ENCODE results near the gene ZFYVE21. TPM values are rescaled to one million over a fixed set of nuclear protein-coding genes. Genes with fewer than 3 reads are reported as not detected.

ZFYVE21 gene
- total RNA-seq, 1 experiment from 2014 or later = 22.1 TPM

- in situ Hi-C loops (cut with HindIII; ENCODE audit: low pct_unique_long_range_greater_than_20kb, low sequenced_read_pairs) = no loop called here
- DNase-seq (ENCODE audit: low read depth, low spot score) = no peak
Observed at GRCh38 chr14:103713304-103714062, 2.1 kb upstream of the ZFYVE21 start.

GRCh38 chr14:103714063-103714724, 1.4 kb upstream of the ZFYVE21 start:
- DNase-seq (ENCODE audit: low read depth, low spot score) = no peak
- in situ Hi-C loops (cut with HindIII; ENCODE audit: low pct_unique_long_range_greater_than_20kb, low sequenced_read_pairs) = no loop called here

GRCh38 chr14:103716091-103716801, 636 bp downstream of the ZFYVE21 start:
- in situ Hi-C loops (cut with HindIII; ENCODE audit: low pct_unique_long_range_greater_than_20kb, low sequenced_read_pairs) = no loop called here
- DNase-seq (ENCODE audit: low read depth, low spot score) = no peak

GRCh38 chr14:103716899-103717411, 1.3 kb downstream of the ZFYVE21 start:
- DNase-seq (ENCODE audit: low read depth, low spot score) = no peak
- in situ Hi-C loops (cut with HindIII; ENCODE audit: low pct_unique_long_range_greater_than_20kb, low sequenced_read_pairs) = no loop called here

GRCh38 chr14:103718572-103718971, 3.0 kb downstream of the ZFYVE21 start:
- no peak for DNase-seq (ENCODE audit: low read depth, low spot score)
- in situ Hi-C loops (cut with HindIII; ENCODE audit: low pct_unique_long_range_greater_than_20kb, low sequenced_read_pairs) = no loop called here

GRCh38 chr14:103719751-103720150, 4.1 kb downstream of the ZFYVE21 start:
- no peak for DNase-seq (ENCODE audit: low read depth, low spot score)
- in situ Hi-C loops (cut with HindIII; ENCODE audit: low pct_unique_long_range_greater_than_20kb, low sequenced_read_pairs) = no loop called here

- DNase-seq (ENCODE audit: low read depth, low spot score) = no peak
Observed at GRCh38 chr14:103721334-103722120, 5.9 kb downstream of the ZFYVE21 start.

GRCh38 chr14:103723748-103724081, 8.1 kb downstream of the ZFYVE21 start:
- in situ Hi-C loops (cut with HindIII; ENCODE audit: low pct_unique_long_range_greater_than_20kb, low sequenced_read_pairs) = no loop called here
- DNase-seq (ENCODE audit: low read depth, low spot score) = no peak

More at GRCh38 chr14:103721334-103722120, 5.9 kb downstream of the ZFYVE21 start:
- in situ Hi-C loops (cut with HindIII; ENCODE audit: low pct_unique_long_range_greater_than_20kb, low sequenced_read_pairs) = no loop called here

GRCh38 chr14:103724116-103724515, 8.5 kb downstream of the ZFYVE21 start:
- no peak for DNase-seq (ENCODE audit: low read depth, low spot score)
- in situ Hi-C loops (cut with HindIII; ENCODE audit: low pct_unique_long_range_greater_than_20kb, low sequenced_read_pairs) = no loop called here

- in situ Hi-C loops (cut with HindIII; ENCODE audit: low pct_unique_long_range_greater_than_20kb, low sequenced_read_pairs) = no loop called here
- DNase-seq (ENCODE audit: low read depth, low spot score) = no peak
Observed at GRCh38 chr14:103725001-103725682, 9.5 kb downstream of the ZFYVE21 start.

- in situ Hi-C loops (cut with HindIII; ENCODE audit: low pct_unique_long_range_greater_than_20kb, low sequenced_read_pairs) = no loop called here
- no peak for DNase-seq (ENCODE audit: low read depth, low spot score)
Observed at GRCh38 chr14:103725739-103726395, 10.3 kb downstream of the ZFYVE21 start.

GRCh38 chr14:103726474-103726873, 10.9 kb downstream of the ZFYVE21 start:
- DNase-seq (ENCODE audit: low read depth, low spot score) = no peak
- in situ Hi-C loops (cut with HindIII; ENCODE audit: low pct_unique_long_range_greater_than_20kb, low sequenced_read_pairs) = no loop called here

- in situ Hi-C loops (cut with HindIII; ENCODE audit: low pct_unique_long_range_greater_than_20kb, low sequenced_read_pairs) = no loop called here
- no peak for DNase-seq (ENCODE audit: low read depth, low spot score)
Observed at GRCh38 chr14:103727313-103727980, 11.8 kb downstream of the ZFYVE21 start.

- in situ Hi-C loops (cut with HindIII; ENCODE audit: low pct_unique_long_range_greater_than_20kb, low sequenced_read_pairs) = no loop called here
- no peak for DNase-seq (ENCODE audit: low read depth, low spot score)
Observed at GRCh38 chr14:103728141-103728540, 12.5 kb downstream of the ZFYVE21 start.

- in situ Hi-C loops (cut with HindIII; ENCODE audit: low pct_unique_long_range_greater_than_20kb, low sequenced_read_pairs) = no loop called here
- DNase-seq (ENCODE audit: low read depth, low spot score) = no peak
Observed at GRCh38 chr14:103728721-103729120, 13.1 kb downstream of the ZFYVE21 start.
